Measurements from ENCODE around the gene TMEM72. TPM values are rescaled to one million over a fixed set of nuclear protein-coding genes. Genes with fewer than 3 reads are reported as not detected.

TMEM72 gene
- total and polyA plus RNA-seq, 2 donors, result 0.05 to 0.07 TPM

GRCh38 chr10:44969854-44970253 lies 58.7 kb downstream of the TMEM72 start:
- H3K4me1 ChIP-seq (ENCODE audit: control insufficient read depth in 2 of 2, insufficient read depth in 2 of 2, low read length in 2 of 2), result peaks cover 21 to 68% of the 10 kb centered on the region in 2 donors

GRCh38 chr10:44970812-44971395 lies 59.8 kb downstream of the TMEM72 start:
- whole genome bisulfite sequencing, result 98% methylated on average over 8 of the region's 8 CpGs
- H3K27ac ChIP-seq (ENCODE audit: low read depth in 1 of 2, low read length in 1 of 2), result no peak overlapping the region
- no peaks in the 10 kb centered on the region for H3K27me3 ChIP-seq (ENCODE audit: control insufficient read depth in 2 of 2, insufficient read depth in 1 of 2, low read length in 1 of 2)

More at GRCh38 chr10:44969854-44970253, 58.7 kb downstream of the TMEM72 start:
- Histone ChIP-seq H3K27ac (ENCODE audit: low read depth in 1 of 2, low read length in 1 of 2) (no peak overlapping the region), H3K4me3 (ENCODE audit: low read length in 2 of 2) (no peak overlapping the region), H3K9me3 (ENCODE audit: control insufficient read depth in 2 of 2, insufficient read depth in 1 of 2, low read length in 1 of 2) (no peaks in the 10 kb centered on the region), H3K27me3 (ENCODE audit: control insufficient read depth in 2 of 2, insufficient read depth in 1 of 2, low read length in 1 of 2) (no peaks in the 10 kb centered on the region), H3K36me3 (ENCODE audit: control insufficient read depth in 2 of 2, insufficient read depth in 2 of 2, low read length in 1 of 2) (no peaks in the 10 kb centered on the region)
- WGBS, result 98% methylated on average over 9 of the region's 9 CpGs
- DNase-seq (ENCODE audit: low read depth in 6 of 9, low spot score in 9 of 9), result no peak

GRCh38 chr10:44971434-44971833 lies 60.3 kb downstream of the TMEM72 start:
- WGBS, result 98% methylated on average over 11 of the region's 11 CpGs
- Histone ChIP-seq H3K4me1 (ENCODE audit: control insufficient read depth in 2 of 2, insufficient read depth in 2 of 2, low read length in 2 of 2) (peaks cover 17 to 62% of the 10 kb centered on the region in 2 donors), H3K36me3 (ENCODE audit: control insufficient read depth in 2 of 2, insufficient read depth in 2 of 2, low read length in 1 of 2) (no peaks in the 10 kb centered on the region), H3K9me3 (ENCODE audit: control insufficient read depth in 2 of 2, insufficient read depth in 1 of 2, low read length in 1 of 2) (no peaks in the 10 kb centered on the region), H3K27me3 (ENCODE audit: control insufficient read depth in 2 of 2, insufficient read depth in 1 of 2, low read length in 1 of 2) (no peaks in the 10 kb centered on the region), H3K27ac (ENCODE audit: low read depth in 1 of 2, low read length in 1 of 2) (no peak overlapping the region), H3K4me3 (ENCODE audit: low read length in 2 of 2) (no peak overlapping the region)
- DNase-seq (ENCODE audit: low read depth in 6 of 9, low spot score in 9 of 9), result no peak

More at GRCh38 chr10:44970812-44971395, 59.8 kb downstream of the TMEM72 start:
- H3K4me1 ChIP-seq (ENCODE audit: control insufficient read depth in 2 of 2, insufficient read depth in 2 of 2, low read length in 2 of 2), result peaks cover 21 to 65% of the 10 kb centered on the region in 2 donors
- no peak overlapping the region for H3K4me3 ChIP-seq (ENCODE audit: low read length in 2 of 2)
- H3K9me3 ChIP-seq (ENCODE audit: control insufficient read depth in 2 of 2, insufficient read depth in 1 of 2, low read length in 1 of 2), result no peaks in the 10 kb centered on the region
- no peak for DNase-seq (ENCODE audit: low read depth in 6 of 9, low spot score in 9 of 9)
- no peaks in the 10 kb centered on the region for H3K36me3 ChIP-seq (ENCODE audit: control insufficient read depth in 2 of 2, insufficient read depth in 2 of 2, low read length in 1 of 2)

- peaks cover 17 to 59% of the 10 kb centered on the region in 2 donors for H3K4me1 ChIP-seq (ENCODE audit: control insufficient read depth in 2 of 2, insufficient read depth in 2 of 2, low read length in 2 of 2)
- WGBS, result 97% methylated on average over 12 of the region's 12 CpGs
- no peaks in the 10 kb centered on the region for H3K9me3 ChIP-seq (ENCODE audit: control insufficient read depth in 2 of 2, insufficient read depth in 1 of 2, low read length in 1 of 2)
- H3K36me3 ChIP-seq (ENCODE audit: control insufficient read depth in 2 of 2, insufficient read depth in 2 of 2, low read length in 1 of 2), result no peaks in the 10 kb centered on the region
- no peaks in the 10 kb centered on the region for H3K27me3 ChIP-seq (ENCODE audit: control insufficient read depth in 2 of 2, insufficient read depth in 1 of 2, low read length in 1 of 2)
- DNase-seq (ENCODE audit: low read depth in 6 of 9, low spot score in 9 of 9), result no peak
- no peak overlapping the region for H3K4me3 ChIP-seq (ENCODE audit: low read length in 2 of 2)
- no peak overlapping the region for H3K27ac ChIP-seq (ENCODE audit: low read depth in 1 of 2, low read length in 1 of 2)
Observed at GRCh38 chr10:44971935-44972757, 61.0 kb downstream of the TMEM72 start.

GRCh38 chr10:44972874-44973306 lies 61.8 kb downstream of the TMEM72 start:
- WGBS, result 94% methylated on average over 6 of the region's 6 CpGs
- Histone ChIP-seq H3K9me3 (ENCODE audit: control insufficient read depth in 2 of 2, insufficient read depth in 1 of 2, low read length in 1 of 2) (no peaks in the 10 kb centered on the region), H3K36me3 (ENCODE audit: control insufficient read depth in 2 of 2, insufficient read depth in 2 of 2, low read length in 1 of 2) (no peaks in the 10 kb centered on the region), H3K4me1 (ENCODE audit: control insufficient read depth in 2 of 2, insufficient read depth in 2 of 2, low read length in 2 of 2) (peaks cover 13 to 59% of the 10 kb centered on the region in 2 donors), H3K27me3 (ENCODE audit: control insufficient read depth in 2 of 2, insufficient read depth in 1 of 2, low read length in 1 of 2) (no peaks in the 10 kb centered on the region), H3K4me3 (ENCODE audit: low read length in 2 of 2) (no peak overlapping the region), H3K27ac (ENCODE audit: low read depth in 1 of 2, low read length in 1 of 2) (peak overlapping the region in 1 of 2 donors; percentile 10)
- DNase-seq (ENCODE audit: low read depth in 6 of 9, low spot score in 9 of 9), result no peak

- no peaks in the 10 kb centered on the region for H3K36me3 ChIP-seq (ENCODE audit: control insufficient read depth in 2 of 2, insufficient read depth in 2 of 2, low read length in 1 of 2)
- WGBS, result 60% methylated on average over 18 of the region's 18 CpGs
- H3K4me1 ChIP-seq (ENCODE audit: control insufficient read depth in 2 of 2, insufficient read depth in 2 of 2, low read length in 2 of 2), result peaks cover 9 to 59% of the 10 kb centered on the region in 2 donors
- no peaks in the 10 kb centered on the region for H3K9me3 ChIP-seq (ENCODE audit: control insufficient read depth in 2 of 2, insufficient read depth in 1 of 2, low read length in 1 of 2)
- no peak for DNase-seq (ENCODE audit: low read depth in 6 of 9, low spot score in 9 of 9)
- H3K4me3 ChIP-seq (ENCODE audit: low read length in 2 of 2), result no peak overlapping the region
- peak overlapping the region in 1 of 2 donors; percentile 25 for H3K27ac ChIP-seq (ENCODE audit: low read depth in 1 of 2, low read length in 1 of 2)
- H3K27me3 ChIP-seq (ENCODE audit: control insufficient read depth in 2 of 2, insufficient read depth in 1 of 2, low read length in 1 of 2), result no peaks in the 10 kb centered on the region
Observed at GRCh38 chr10:44973323-44974081, 62.4 kb downstream of the TMEM72 start.

- Histone ChIP-seq H3K27ac (ENCODE audit: low read depth in 1 of 2, low read length in 1 of 2) (peak overlapping the region in 1 of 2 donors; percentile 25), H3K36me3 (ENCODE audit: control insufficient read depth in 2 of 2, insufficient read depth in 2 of 2, low read length in 1 of 2) (no peaks in the 10 kb centered on the region)
- no peak for DNase-seq (ENCODE audit: low read depth in 6 of 9, low spot score in 9 of 9)
Observed at GRCh38 chr10:44974082-44974627, 63.0 kb downstream of the TMEM72 start.

GRCh38 chr10:44974628-44975430 lies 63.7 kb downstream of the TMEM72 start:
- 10% methylated on average over 46 of the region's 46 CpGs for WGBS
- H3K36me3 ChIP-seq (ENCODE audit: control insufficient read depth in 2 of 2, insufficient read depth in 2 of 2, low read length in 1 of 2), result no peaks in the 10 kb centered on the region

More at GRCh38 chr10:44974082-44974627, 63.0 kb downstream of the TMEM72 start:
- H3K4me1 ChIP-seq (ENCODE audit: control insufficient read depth in 2 of 2, insufficient read depth in 2 of 2, low read length in 2 of 2), result peaks cover 6 to 59% of the 10 kb centered on the region in 2 donors
- WGBS, result 80% methylated on average over 7 of the region's 7 CpGs
- no peaks in the 10 kb centered on the region for H3K27me3 ChIP-seq (ENCODE audit: control insufficient read depth in 2 of 2, insufficient read depth in 1 of 2, low read length in 1 of 2)
- no peaks in the 10 kb centered on the region for H3K9me3 ChIP-seq (ENCODE audit: control insufficient read depth in 2 of 2, insufficient read depth in 1 of 2, low read length in 1 of 2)
- H3K4me3 ChIP-seq (ENCODE audit: low read length in 2 of 2), result peak overlapping the region; percentile 44 to 48

More at GRCh38 chr10:44974628-44975430, 63.7 kb downstream of the TMEM72 start:
- no peaks in the 10 kb centered on the region for H3K9me3 ChIP-seq (ENCODE audit: control insufficient read depth in 2 of 2, insufficient read depth in 1 of 2, low read length in 1 of 2)
- peak overlapping the region; percentile 44 to 48 for H3K4me3 ChIP-seq (ENCODE audit: low read length in 2 of 2)
- H3K27ac ChIP-seq (ENCODE audit: low read depth in 1 of 2, low read length in 1 of 2), result peak overlapping the region; percentile 6 to 38
- peak in 6 of 9 donors; percentile 53 to 83 (median 70) for DNase-seq (ENCODE audit: low read depth in 6 of 9, low spot score in 9 of 9)
- peaks cover 5 to 61% of the 10 kb centered on the region in 2 donors for H3K4me1 ChIP-seq (ENCODE audit: control insufficient read depth in 2 of 2, insufficient read depth in 2 of 2, low read length in 2 of 2)
- H3K27me3 ChIP-seq (ENCODE audit: control insufficient read depth in 2 of 2, insufficient read depth in 1 of 2, low read length in 1 of 2), result no peaks in the 10 kb centered on the region
